GM18526 (cell line): ENCODE data around the gene RNF128.

ENCODE experiments used
- POLR2A ChIP-seq: IDR thresholded peaks from 3 replicates; pipeline ENCODE4 v1.6.1; 2011; ENCODE audit not compliant: insufficient read length; ENCODE audit errors: extremely low read depth

Gene RNF128

DNA sequence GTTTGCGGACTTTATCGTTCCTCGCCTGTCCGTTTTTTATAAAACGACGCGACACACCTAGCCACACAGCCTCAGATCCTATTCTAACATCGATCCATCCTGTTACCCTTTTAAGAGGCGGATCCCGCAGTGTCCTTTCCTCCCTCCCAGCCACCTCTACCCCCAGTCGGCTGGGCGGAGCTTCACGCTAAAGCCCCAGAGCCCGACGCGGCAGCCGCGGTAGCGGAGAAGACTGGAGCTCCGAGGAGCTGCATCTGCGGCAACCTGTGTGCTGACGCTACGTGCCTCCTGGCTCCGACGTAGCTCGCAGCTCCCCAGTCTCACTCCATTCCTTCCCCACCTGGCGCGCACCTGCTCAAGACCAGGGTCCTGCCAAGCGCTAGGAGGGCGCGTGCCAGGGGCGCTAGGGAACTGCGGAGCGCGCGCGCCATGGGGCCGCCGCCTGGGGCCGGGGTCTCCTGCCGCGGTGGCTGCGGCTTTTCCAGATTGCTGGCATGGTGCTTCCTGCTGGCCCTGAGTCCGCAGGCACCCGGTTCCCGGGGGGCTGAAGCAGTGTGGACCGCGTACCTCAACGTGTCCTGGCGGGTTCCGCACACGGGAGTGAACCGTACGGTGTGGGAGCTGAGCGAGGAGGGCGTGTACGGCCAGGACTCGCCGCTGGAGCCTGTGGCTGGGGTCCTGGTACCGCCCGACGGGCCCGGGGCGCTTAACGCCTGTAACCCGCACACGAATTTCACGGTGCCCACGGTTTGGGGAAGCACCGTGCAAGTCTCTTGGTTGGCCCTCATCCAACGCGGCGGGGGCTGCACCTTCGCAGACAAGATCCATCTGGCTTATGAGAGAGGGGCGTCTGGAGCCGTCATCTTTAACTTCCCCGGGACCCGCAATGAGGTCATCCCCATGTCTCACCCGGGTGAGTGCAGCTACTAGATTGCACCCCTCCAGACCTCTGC lies at the start of gene RNF128:
TSS of gene RNF128 (plus strand) at position 217 of the 953 bp plus-strand sequence. CDS start at position 430, 213 bp downstream.
- no peak for TF ChIP-seq POLR2A

GRCh38 chrX:106680716-106681115 lies 45.8 kb upstream of the RNF128 start:
- TF ChIP-seq POLR2A = no peak

DNA sequence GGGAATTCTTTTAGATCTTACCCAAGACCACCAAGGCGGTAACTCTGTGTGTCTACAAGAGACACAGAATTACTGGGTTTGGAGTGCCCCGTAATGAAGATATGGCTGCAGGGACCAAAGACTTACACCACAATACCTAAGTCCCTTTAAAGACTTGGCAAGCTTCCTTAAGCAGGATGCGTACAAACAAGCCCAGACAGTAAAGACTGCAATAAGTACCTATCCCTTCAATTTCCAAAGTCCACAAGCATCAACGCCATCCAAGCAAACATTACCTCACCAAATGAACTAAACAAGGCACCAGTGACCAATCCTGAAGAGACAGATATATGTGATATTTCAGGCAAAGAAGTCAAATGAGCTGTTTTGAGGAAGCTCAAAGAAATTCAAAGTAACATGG lies 42.3 kb upstream of the RNF128 start:
- no peak for TF ChIP-seq POLR2A

DNA sequence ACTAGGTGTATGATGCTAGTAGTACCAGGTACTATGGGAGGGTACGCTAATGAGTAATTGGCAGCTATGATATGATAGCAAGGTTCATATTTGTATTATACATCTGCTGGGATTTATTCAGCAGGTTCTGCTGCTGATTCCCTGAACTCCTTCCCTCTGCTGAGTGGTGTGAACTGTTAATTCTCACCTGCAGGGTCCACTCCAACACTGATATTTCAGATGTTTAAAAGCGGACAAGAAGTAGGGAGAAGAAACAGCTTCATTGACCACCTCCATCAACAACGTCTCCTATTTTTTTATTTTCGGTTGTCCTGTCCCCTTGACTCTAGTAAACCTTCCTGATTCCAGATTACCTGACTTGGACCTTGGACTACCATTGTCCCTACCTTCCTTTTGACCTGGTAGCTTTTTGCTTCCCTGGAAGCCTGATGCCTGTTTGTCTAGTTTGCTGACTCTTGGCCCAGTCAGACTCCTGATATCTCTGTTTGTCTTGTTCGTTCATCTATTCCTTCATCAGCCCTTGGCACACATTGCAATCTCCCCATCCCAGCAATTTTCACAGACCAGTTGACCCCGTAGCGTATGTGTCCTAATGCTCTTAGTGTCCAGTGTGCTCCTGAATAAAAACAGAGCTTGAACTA lies 34.0 kb upstream of the RNF128 start:
- no peak for TF ChIP-seq POLR2A

DNA sequence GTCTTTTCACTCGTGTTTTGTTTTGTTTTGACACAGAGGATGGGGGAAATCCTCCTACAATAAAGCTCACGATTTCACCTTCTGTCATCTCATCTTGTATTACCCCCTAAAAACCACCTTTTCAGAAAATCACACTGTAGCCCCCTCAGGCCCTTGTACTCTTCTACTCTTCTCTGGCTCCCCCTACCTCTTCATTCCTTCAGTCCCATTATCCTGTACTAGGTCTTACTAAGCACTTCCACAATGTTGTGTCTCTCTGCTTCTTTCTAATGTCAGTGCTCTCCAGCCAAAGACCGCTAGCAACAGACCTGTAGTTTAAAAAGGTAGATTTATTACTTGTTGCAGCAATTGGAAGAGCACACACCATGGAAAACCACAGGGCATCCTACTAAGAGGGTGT lies 30.0 kb upstream of the RNF128 start:
- no peak for TF ChIP-seq POLR2A

GRCh38 chrX:106698693-106699092 lies 27.8 kb upstream of the RNF128 start:
- no peak for TF ChIP-seq POLR2A

- no peak for TF ChIP-seq POLR2A
Measured at GRCh38 chrX:106702636-106703035, 23.9 kb upstream of the RNF128 start.

- TF ChIP-seq POLR2A = no peak
Measured at GRCh38 chrX:106706466-106706865, 20.0 kb upstream of the RNF128 start.

DNA sequence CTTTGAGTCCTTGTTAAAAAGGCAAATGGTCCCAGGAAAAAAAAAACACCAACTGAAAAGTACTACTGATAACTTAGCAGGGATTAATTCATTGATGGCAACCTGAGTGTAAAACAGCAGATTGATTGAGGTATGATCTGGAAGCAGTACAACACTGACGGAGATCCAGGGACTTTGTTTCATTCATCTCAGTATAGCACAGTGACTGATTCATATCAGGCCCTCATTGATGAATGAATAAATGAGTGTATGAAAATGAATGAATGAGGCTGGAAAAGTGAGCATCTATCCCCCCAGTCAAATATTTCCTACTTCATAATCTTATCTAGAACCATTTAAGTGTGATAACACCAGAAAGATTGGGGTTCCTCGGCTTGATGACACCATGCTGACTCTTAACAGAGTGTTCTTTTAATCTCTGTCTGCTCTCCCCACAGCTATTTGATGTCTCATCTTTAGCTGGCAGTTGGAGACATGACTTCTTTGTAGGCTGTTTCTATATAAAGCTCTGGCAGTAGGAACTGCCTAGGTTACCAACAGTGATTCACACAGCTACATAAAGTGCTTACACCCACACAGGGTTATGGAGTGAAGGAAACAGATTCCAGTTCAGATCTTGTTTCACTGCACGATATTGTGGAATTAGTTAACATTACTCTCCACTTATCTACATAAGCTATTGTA lies 18.6 kb upstream of the RNF128 start:
- TF ChIP-seq POLR2A = no peak

- TF ChIP-seq POLR2A = no peak
Measured at GRCh38 chrX:106710771-106711170, 15.7 kb upstream of the RNF128 start.

GRCh38 chrX:106711375-106711774 lies 15.1 kb upstream of the RNF128 start:
- TF ChIP-seq POLR2A = no peak

- no peak for TF ChIP-seq POLR2A
Measured at GRCh38 chrX:106716004-106716403, 10.5 kb upstream of the RNF128 start.

DNA sequence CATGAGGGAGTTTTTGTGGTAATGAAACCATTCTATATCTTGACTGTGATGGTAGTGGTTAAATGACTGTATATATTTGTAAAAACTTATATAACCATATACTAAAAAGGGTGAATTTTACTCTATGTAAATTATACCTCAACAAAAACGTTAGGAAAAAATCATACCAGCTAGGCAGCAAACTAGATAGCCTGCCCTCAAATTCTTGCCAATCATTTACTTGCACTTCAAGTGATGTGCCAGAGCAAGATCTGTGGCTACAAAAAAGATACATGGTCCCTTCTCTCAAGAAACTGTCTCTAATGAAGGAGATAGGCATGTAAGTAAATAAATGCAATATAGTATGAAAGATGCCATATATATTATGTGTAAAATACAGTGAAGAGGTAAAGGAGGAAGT lies 10.0 kb upstream of the RNF128 start:
- TF ChIP-seq POLR2A = no peak

- no peak for TF ChIP-seq POLR2A
Measured at GRCh38 chrX:106718709-106719108, 7.8 kb upstream of the RNF128 start.

GRCh38 chrX:106725931-106726330 lies 570 bp upstream of the RNF128 start:
- no peak for TF ChIP-seq POLR2A

GRCh38 chrX:106728337-106728736 lies 1.8 kb downstream of the RNF128 start:
- TF ChIP-seq POLR2A = no peak
